Liver (tissue), 3 donors: ENCODE data around the gene TSPAN7.

Source experiments
- CTCF ChIP-seq: fragments of 150-350 bp; IDR thresholded peaks from 2 replicates; pipeline ENCODE4 v1.5.1; 2017; ENCODE audit warnings: improper control_type of control experiment, low read depth, low read length; ENCODE audit not compliant: missing input control
- JUND ChIP-seq, 2 donors: IDR thresholded peaks; 2 replicates each; pipeline ENCODE4 v1.6.1; 2016; ENCODE audit warnings: antibody characterized with exemption in 2 of 2
- MAX ChIP-seq: IDR thresholded peaks from 2 replicates; pipeline ENCODE4 v1.6.1; 2016; ENCODE audit warnings: antibody characterized with exemption
- TAF1 ChIP-seq: conservative IDR thresholded peaks from 2 replicates; pipeline ENCODE4 v1.6.1; 2016; ENCODE audit warnings: antibody characterized with exemption, mild to moderate bottlenecking
- TF ChIP-seq, protein P1 (sequence below): IDR thresholded peaks from 2 replicates; pipeline ENCODE4 v1.6.1; 2016; ENCODE audit warnings: antibody characterized with exemption
- TF ChIP-seq, protein P2 (sequence below): IDR thresholded peaks from 2 replicates; pipeline ENCODE4 v1.6.1; 2016; ENCODE audit warnings: antibody characterized with exemption, mild to moderate bottlenecking
- donor health status: healthy.
- donor health status: healthy.

DNA sequence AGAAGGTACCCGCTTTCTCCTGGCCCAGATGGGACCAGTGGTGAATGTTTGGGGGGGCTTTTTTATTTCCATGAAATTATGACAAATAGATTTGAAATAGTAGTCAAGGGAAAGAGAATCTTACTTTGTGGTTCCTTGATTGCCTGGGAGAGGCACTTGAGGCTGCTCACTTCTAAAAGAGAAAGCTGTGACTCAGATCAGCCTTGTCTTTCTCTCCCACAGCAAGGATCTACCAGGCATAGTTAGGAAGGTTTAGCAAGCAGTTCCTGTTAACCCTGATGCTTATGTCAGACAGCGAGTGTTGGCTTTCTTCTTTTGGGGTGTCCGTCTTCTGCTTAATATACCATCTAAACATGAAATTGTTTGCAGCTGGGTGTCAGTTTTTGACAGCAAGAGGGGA lies 114.5 kb downstream of the TSPAN7 start:
- no peak for TF ChIP-seq TAF1
- no peak for TF ChIP-seq CTCF
- TF ChIP-seq JUND (IDR thresholded peaks at IDR 0.05), result no peak
- no peak for TF ChIP-seq MAX
- TF ChIP-seq, protein P1, sequence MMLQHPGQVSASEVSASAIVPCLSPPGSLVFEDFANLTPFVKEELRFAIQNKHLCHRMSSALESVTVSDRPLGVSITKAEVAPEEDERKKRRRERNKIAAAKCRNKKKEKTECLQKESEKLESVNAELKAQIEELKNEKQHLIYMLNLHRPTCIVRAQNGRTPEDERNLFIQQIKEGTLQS, result no peak
- TF ChIP-seq, protein P2, sequence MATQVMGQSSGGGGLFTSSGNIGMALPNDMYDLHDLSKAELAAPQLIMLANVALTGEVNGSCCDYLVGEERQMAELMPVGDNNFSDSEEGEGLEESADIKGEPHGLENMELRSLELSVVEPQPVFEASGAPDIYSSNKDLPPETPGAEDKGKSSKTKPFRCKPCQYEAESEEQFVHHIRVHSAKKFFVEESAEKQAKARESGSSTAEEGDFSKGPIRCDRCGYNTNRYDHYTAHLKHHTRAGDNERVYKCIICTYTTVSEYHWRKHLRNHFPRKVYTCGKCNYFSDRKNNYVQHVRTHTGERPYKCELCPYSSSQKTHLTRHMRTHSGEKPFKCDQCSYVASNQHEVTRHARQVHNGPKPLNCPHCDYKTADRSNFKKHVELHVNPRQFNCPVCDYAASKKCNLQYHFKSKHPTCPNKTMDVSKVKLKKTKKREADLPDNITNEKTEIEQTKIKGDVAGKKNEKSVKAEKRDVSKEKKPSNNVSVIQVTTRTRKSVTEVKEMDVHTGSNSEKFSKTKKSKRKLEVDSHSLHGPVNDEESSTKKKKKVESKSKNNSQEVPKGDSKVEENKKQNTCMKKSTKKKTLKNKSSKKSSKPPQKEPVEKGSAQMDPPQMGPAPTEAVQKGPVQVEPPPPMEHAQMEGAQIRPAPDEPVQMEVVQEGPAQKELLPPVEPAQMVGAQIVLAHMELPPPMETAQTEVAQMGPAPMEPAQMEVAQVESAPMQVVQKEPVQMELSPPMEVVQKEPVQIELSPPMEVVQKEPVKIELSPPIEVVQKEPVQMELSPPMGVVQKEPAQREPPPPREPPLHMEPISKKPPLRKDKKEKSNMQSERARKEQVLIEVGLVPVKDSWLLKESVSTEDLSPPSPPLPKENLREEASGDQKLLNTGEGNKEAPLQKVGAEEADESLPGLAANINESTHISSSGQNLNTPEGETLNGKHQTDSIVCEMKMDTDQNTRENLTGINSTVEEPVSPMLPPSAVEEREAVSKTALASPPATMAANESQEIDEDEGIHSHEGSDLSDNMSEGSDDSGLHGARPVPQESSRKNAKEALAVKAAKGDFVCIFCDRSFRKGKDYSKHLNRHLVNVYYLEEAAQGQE, result no peak
